ENCODE measurements around the gene SORCS2.

The SORCS2 gene

GRCh38 chr4:7459471-7459870 lies 267.1 kb downstream of the SORCS2 start:
- TF ChIP-seq, protein P1, sequence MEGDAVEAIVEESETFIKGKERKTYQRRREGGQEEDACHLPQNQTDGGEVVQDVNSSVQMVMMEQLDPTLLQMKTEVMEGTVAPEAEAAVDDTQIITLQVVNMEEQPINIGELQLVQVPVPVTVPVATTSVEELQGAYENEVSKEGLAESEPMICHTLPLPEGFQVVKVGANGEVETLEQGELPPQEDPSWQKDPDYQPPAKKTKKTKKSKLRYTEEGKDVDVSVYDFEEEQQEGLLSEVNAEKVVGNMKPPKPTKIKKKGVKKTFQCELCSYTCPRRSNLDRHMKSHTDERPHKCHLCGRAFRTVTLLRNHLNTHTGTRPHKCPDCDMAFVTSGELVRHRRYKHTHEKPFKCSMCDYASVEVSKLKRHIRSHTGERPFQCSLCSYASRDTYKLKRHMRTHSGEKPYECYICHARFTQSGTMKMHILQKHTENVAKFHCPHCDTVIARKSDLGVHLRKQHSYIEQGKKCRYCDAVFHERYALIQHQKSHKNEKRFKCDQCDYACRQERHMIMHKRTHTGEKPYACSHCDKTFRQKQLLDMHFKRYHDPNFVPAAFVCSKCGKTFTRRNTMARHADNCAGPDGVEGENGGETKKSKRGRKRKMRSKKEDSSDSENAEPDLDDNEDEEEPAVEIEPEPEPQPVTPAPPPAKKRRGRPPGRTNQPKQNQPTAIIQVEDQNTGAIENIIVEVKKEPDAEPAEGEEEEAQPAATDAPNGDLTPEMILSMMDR (IDR thresholded peaks at IDR 0.05; ENCODE audit: borderline replicate concordance, control extremely low read depth, extremely low read depth, insufficient read depth, missing control alignments): no peak
- in situ Hi-C loops (cut with MboI; ENCODE audit: low sequenced_read_pairs, unreplicated experiment): no loop called here
- DNase-seq (ENCODE audit: low spot score): no peak

- no peak for DNase-seq (ENCODE audit: low spot score)
- in situ Hi-C loops (cut with MboI; ENCODE audit: low sequenced_read_pairs, unreplicated experiment): no loop called here
- TF ChIP-seq, protein P1 (IDR thresholded peaks at IDR 0.05; ENCODE audit: borderline replicate concordance, control extremely low read depth, extremely low read depth, insufficient read depth, missing control alignments): no peak
Observed at GRCh38 chr4:7460566-7460965, 268.2 kb downstream of the SORCS2 start.

- DNase-seq (ENCODE audit: low spot score): no peak
- TF ChIP-seq, protein P1 (IDR thresholded peaks at IDR 0.05; ENCODE audit: borderline replicate concordance, control extremely low read depth, extremely low read depth, insufficient read depth, missing control alignments): no peak
- in situ Hi-C loops (cut with MboI; ENCODE audit: low sequenced_read_pairs, unreplicated experiment): no loop called here
Observed at GRCh38 chr4:7461230-7461629, 268.9 kb downstream of the SORCS2 start.

- in situ Hi-C loops (cut with MboI; ENCODE audit: low sequenced_read_pairs, unreplicated experiment): no loop called here
- TF ChIP-seq, protein P1 (IDR thresholded peaks at IDR 0.05; ENCODE audit: borderline replicate concordance, control extremely low read depth, extremely low read depth, insufficient read depth, missing control alignments): no peak
- DNase-seq (ENCODE audit: low spot score): no peak
Observed at GRCh38 chr4:7462509-7462971, 270.2 kb downstream of the SORCS2 start.

DNA sequence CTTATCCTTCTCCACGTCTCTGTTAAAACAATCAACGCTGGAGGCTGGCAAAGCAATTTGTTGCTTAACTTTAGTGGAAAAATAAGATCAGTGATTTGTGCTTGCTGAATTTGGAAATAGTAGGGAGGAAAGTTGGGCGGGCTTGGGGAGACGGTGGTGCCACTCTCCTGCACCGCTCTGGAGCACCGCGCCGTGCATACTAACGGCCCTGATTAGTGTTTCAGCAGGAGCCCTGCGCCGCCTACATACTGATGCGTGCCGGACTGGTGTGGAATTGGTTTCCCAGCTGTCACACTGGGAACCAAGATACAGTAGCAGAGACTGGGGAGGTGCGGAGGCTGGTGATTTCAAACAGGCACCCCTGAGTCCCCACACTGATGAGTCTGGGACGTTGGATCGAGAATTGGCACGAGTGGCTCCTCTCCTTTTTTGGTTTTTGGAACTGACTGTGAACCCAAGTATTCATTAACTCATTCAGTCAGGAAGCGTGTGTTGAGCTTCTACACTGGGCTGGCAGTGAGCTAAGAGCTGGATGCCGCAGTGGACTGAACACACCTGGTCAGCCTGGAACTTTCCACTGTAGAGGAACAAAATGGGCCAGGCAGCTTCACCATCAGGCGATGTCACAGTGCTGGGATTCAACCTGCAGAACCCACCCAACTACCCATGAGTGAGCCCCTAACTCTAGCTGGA lies 271.4 kb downstream of the SORCS2 start:
- TF ChIP-seq, protein P1 (IDR thresholded peaks at IDR 0.05; ENCODE audit: borderline replicate concordance, control extremely low read depth, extremely low read depth, insufficient read depth, missing control alignments): no peak
- in situ Hi-C loops (cut with MboI; ENCODE audit: low sequenced_read_pairs, unreplicated experiment): no loop called here

DNA sequence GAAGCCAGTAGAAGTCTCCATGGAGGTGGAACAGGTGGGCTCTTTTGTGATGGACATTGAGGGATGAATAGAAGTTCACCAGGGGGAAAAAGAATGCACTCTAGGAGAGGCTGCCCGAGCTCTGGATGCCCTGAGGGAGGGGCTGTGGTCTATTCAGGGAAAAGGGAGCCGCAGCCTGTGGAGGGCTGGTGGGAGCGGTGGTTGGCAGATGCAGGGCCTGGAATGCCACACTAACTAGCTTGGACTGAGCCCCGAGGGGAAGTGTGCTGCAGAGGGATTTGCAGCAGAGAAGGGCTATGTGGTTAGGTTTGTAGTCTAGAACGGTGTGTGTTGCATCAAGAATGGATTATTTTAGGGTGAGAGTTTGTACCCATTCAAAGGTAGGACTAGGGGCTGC lies 271.9 kb downstream of the SORCS2 start:
- TF ChIP-seq, protein P1 (IDR thresholded peaks at IDR 0.05; ENCODE audit: borderline replicate concordance, control extremely low read depth, extremely low read depth, insufficient read depth, missing control alignments): no peak
- in situ Hi-C loops (cut with MboI; ENCODE audit: low sequenced_read_pairs, unreplicated experiment): no loop called here
- DNase-seq (ENCODE audit: low spot score): no peak

More for the DNA sequence above, 271.4 kb downstream of the SORCS2 start:
- DNase-seq (ENCODE audit: low spot score): no peak

Data from GM13976 (cell line).